Thymus (tissue), 11 donors: ENCODE measurements around the gene EARS2. TPM values are rescaled to one million over a fixed set of nuclear protein-coding genes. Genes with fewer than 3 reads are reported as not detected.
"Not testable (repeated sequence)": the region's sequence is repeated elsewhere in the genome, so short reads cannot be mapped to it uniquely, and the experiment has no call there.

Experiments
- DNase-seq, 9 donors: peaks; one replicate each; pipeline ENCODE4 v3.0.0-alpha.2; 2013; ENCODE audit warnings: low spot score in 9 of 9, low read depth in 6 of 9, missing footprints in 1 of 9
- H3K27ac ChIP-seq, 2 donors: one replicate each; pipeline ENCODE4 v1.5.1; 2013; ENCODE audit warnings: control low read depth in 1 of 2, low read depth in 1 of 2, low read length in 1 of 2, mild to moderate bottlenecking in 1 of 2, moderate library complexity in 1 of 2
- H3K27me3 ChIP-seq, 2 donors: one replicate each; pipeline ENCODE4 v1.5.1; 2013; ENCODE audit warnings: low read length in 1 of 2; ENCODE audit not compliant: control insufficient read depth in 2 of 2, insufficient read depth in 1 of 2
- H3K36me3 ChIP-seq, 2 donors: one replicate each; pipeline ENCODE4 v1.5.1; 2013; ENCODE audit warnings: low read length in 1 of 2, mild to moderate bottlenecking in 1 of 2, moderate library complexity in 1 of 2; ENCODE audit not compliant: control insufficient read depth in 2 of 2, insufficient read depth in 2 of 2
- H3K4me1 ChIP-seq, 2 donors: one replicate each; pipeline ENCODE4 v1.5.1; 2013; ENCODE audit warnings: low read length in 2 of 2; ENCODE audit not compliant: control insufficient read depth in 2 of 2, insufficient read depth in 2 of 2
- H3K4me3 ChIP-seq, 2 donors: one replicate each; pipeline ENCODE4 v1.5.1; 2013; ENCODE audit warnings: low read length in 2 of 2, control low read depth in 1 of 2, mild to moderate bottlenecking in 1 of 2
- H3K9me3 ChIP-seq, 2 donors: one replicate each; pipeline ENCODE4 v1.5.1; 2013; ENCODE audit warnings: low read length in 1 of 2, mild to moderate bottlenecking in 1 of 2; ENCODE audit not compliant: control insufficient read depth in 2 of 2, insufficient read depth in 1 of 2
- WGBS: extraction: QIAGEN DNeasy Blood & Tissue Kit; methylation state at CpG from one replicate; pipeline ENCODE4 v1.1.7; 2013; 5-methylcytosine and 5-hydroxymethylcytosine counted together
- polyA plus RNA-seq: library from polyadenylated mRNA; stranded (reverse); fragments of 200-250 nt; gene quantifications from one replicate; pipeline ENCODE4 v1.2.3, GENCODE V29; 2013
- total RNA-seq: library from RNA; stranded (reverse); fragments of 120-200 nt; gene quantifications from one replicate; pipeline ENCODE4 v1.2.4, GENCODE V29; 2013
- donor health status: healthy.

The EARS2 gene
- total and polyA plus RNA-seq, 2 donors, result 11.5 to 20.5 TPM

GRCh38 chr16:23486480-23486879, 70.7 kb downstream of the EARS2 start:
- 98% methylated on average over 5 of the region's 5 CpGs for WGBS
- H3K27me3 ChIP-seq, result no peaks in the 10 kb centered on the region
- H3K27ac ChIP-seq, result no peak overlapping the region
- no peak for DNase-seq
- H3K9me3 ChIP-seq, result no peaks in the 10 kb centered on the region
- H3K4me3 ChIP-seq, result no peak overlapping the region
- peaks cover 69 to 74% of the 10 kb centered on the region in 2 donors for H3K36me3 ChIP-seq
- no peaks in the 10 kb centered on the region for H3K4me1 ChIP-seq

- H3K4me1 ChIP-seq, result no peaks in the 10 kb centered on the region
- H3K36me3 ChIP-seq, result peaks cover 63 to 77% of the 10 kb centered on the region in 2 donors
- H3K4me3 ChIP-seq, result no peak overlapping the region
- H3K27ac ChIP-seq, result no peak overlapping the region
- no peaks in the 10 kb centered on the region for H3K27me3 ChIP-seq
- no peak for DNase-seq
- H3K9me3 ChIP-seq, result no peaks in the 10 kb centered on the region
- 98% methylated on average over 8 of the region's 8 CpGs for WGBS
These were observed 71.3 kb downstream of the EARS2 start for GRCh38 chr16:23485841-23486240.

- DNase-seq, result no peak
- Histone ChIP-seq H3K9me3 (no peaks in the 10 kb centered on the region), H3K36me3 (peaks cover 67 to 79% of the 10 kb centered on the region in 2 donors), H3K27me3 (no peaks in the 10 kb centered on the region), H3K27ac (no peak overlapping the region), H3K4me3 (no peak overlapping the region), H3K4me1 (no peaks in the 10 kb centered on the region)
- WGBS, result 98% methylated on average over 2 of the region's 2 CpGs
These were observed 71.9 kb downstream of the EARS2 start for GRCh38 chr16:23485257-23485614.

- no peaks in the 10 kb centered on the region for H3K4me1 ChIP-seq
- no peaks in the 10 kb centered on the region for H3K9me3 ChIP-seq
- no peaks in the 10 kb centered on the region for H3K27me3 ChIP-seq
- WGBS, result 94% methylated on average over 8 of the region's 8 CpGs
- peaks cover 68 to 79% of the 10 kb centered on the region in 2 donors for H3K36me3 ChIP-seq
- H3K4me3 ChIP-seq, result no peak overlapping the region
- DNase-seq, result no peak
- H3K27ac ChIP-seq, result no peak overlapping the region
These were observed 72.5 kb downstream of the EARS2 start for GRCh38 chr16:23484510-23485256.

- WGBS, result 97% methylated on average over 8 of the region's 8 CpGs
- not testable (repeated sequence) for H3K4me1 ChIP-seq, H3K27ac ChIP-seq, H3K4me3 ChIP-seq, H3K9me3 ChIP-seq, H3K27me3 ChIP-seq, DNase-seq
- H3K36me3 ChIP-seq, result peaks cover 68 to 79% of the 10 kb centered on the region in 2 donors
These were observed 73.7 kb downstream of the EARS2 start for GRCh38 chr16:23483492-23483891.

- H3K9me3 ChIP-seq, result no peaks in the 10 kb centered on the region
- H3K36me3 ChIP-seq, result peaks cover 67 to 78% of the 10 kb centered on the region in 2 donors
- 96% methylated on average over 14 of the region's 14 CpGs for WGBS
- no peaks in the 10 kb centered on the region for H3K4me1 ChIP-seq
- no peak overlapping the region for H3K4me3 ChIP-seq
- no peak overlapping the region for H3K27ac ChIP-seq
- no peaks in the 10 kb centered on the region for H3K27me3 ChIP-seq
- DNase-seq, result no peak
These were observed 74.4 kb downstream of the EARS2 start for GRCh38 chr16:23482778-23483177.

GRCh38 chr16:23480257-23480656, 76.9 kb downstream of the EARS2 start:
- H3K27ac ChIP-seq, result no peak overlapping the region
- no peak overlapping the region for H3K4me3 ChIP-seq
- 98% methylated on average over 4 of the region's 4 CpGs for WGBS
- no peaks in the 10 kb centered on the region for H3K27me3 ChIP-seq
- no peaks in the 10 kb centered on the region for H3K9me3 ChIP-seq
- peaks cover 61 to 65% of the 10 kb centered on the region in 2 donors for H3K36me3 ChIP-seq
- DNase-seq, result no peak
- H3K4me1 ChIP-seq, result no peaks in the 10 kb centered on the region

- H3K4me1 ChIP-seq, result no peaks in the 10 kb centered on the region
- H3K27me3 ChIP-seq, result no peaks in the 10 kb centered on the region
- WGBS, result 98% methylated on average over 3 of the region's 3 CpGs
- peaks cover 62 to 65% of the 10 kb centered on the region in 2 donors for H3K36me3 ChIP-seq
- no peak overlapping the region for H3K27ac ChIP-seq
- DNase-seq, result no peak
- H3K4me3 ChIP-seq, result no peak overlapping the region
- H3K9me3 ChIP-seq, result no peaks in the 10 kb centered on the region
These were observed 78.0 kb downstream of the EARS2 start for GRCh38 chr16:23479138-23479537.

GRCh38 chr16:23478566-23478965, 78.6 kb downstream of the EARS2 start:
- Histone ChIP-seq H3K27me3 (no peaks in the 10 kb centered on the region), H3K27ac (no peak overlapping the region), H3K9me3 (no peaks in the 10 kb centered on the region), H3K4me3 (no peak overlapping the region), H3K4me1 (no peaks in the 10 kb centered on the region), H3K36me3 (peaks cover 65 to 70% of the 10 kb centered on the region in 2 donors)
- no peak for DNase-seq
- over 99% methylated on average over 3 of the region's 3 CpGs for WGBS
